Natural killer cell treated with Interleukin-12 subunit alpha and Interleukin-12 subunit beta and Interleukin-15 and Interleukin-18, amount 100 ng/mL, for 72 hours (primary cell): ENCODE data around the gene OSBPL3. TPM values are rescaled to one million over a fixed set of nuclear protein-coding genes. Genes with fewer than 3 reads are reported as not detected.

Experiments used
- ATAC-seq, 2 donors: fragments of 150-1000 bp; cut with Tn5 transposase in 1 of 2; sonication (Bioruptor Pico), chemical (Tn5 transposase) in 1 of 2; 2 replicates each; pipeline ENCODE4 v1.10.0; 2021
- DNase-seq: peaks from one replicate; pipeline ENCODE4 v3.0.0; 2022; ENCODE audit warnings: low spot score
- H3K27ac Mint-ChIP-seq, 2 donors: 1 replicate in 1 of 2; 2 replicates in 1 of 2; pipeline ENCODE4 v1.8.0; 2022; ENCODE audit warnings: mixed read lengths in 2 of 2, mild to moderate bottlenecking in 1 of 2, moderate library complexity in 1 of 2
- H3K27me3 Mint-ChIP-seq, 2 donors: 1 replicate in 1 of 2; 2 replicates in 1 of 2; pipeline ENCODE4 v1.8.0; 2022; ENCODE audit warnings: mixed read lengths in 2 of 2
- H3K36me3 Mint-ChIP-seq: one replicate; pipeline ENCODE4 v1.8.0; 2022; ENCODE audit warnings: mixed read lengths
- H3K4me1 Mint-ChIP-seq, 2 donors: 1 replicate in 1 of 2; 2 replicates in 1 of 2; pipeline ENCODE4 v1.8.0; 2022; ENCODE audit warnings: low read depth in 2 of 2, mixed read lengths in 2 of 2, mild to moderate bottlenecking in 1 of 2
- H3K4me3 Mint-ChIP-seq: one replicate; pipeline ENCODE4 v1.8.0; 2022; ENCODE audit warnings: mixed read lengths
- H3K9me3 Mint-ChIP-seq: 2 replicates; pipeline ENCODE4 v1.8.0; 2022; ENCODE audit warnings: mixed read lengths
- total RNA-seq, 2 donors: library from RNA; stranded (reverse); gene quantifications; one replicate each; pipeline ENCODE4 v1.2.3, GENCODE V29; 2022

Gene OSBPL3
- total RNA-seq, 2 donors from 2014 or later = 34.7 to 70.4 TPM

GRCh38 chr7:24760968-24761367 lies 219.0 kb downstream of the OSBPL3 start:
- H3K27me3 Mint-ChIP-seq = peaks cover 32 to 44% of the 10 kb centered on the region in 2 donors
- ATAC-seq (no peak), DNase-seq (no peak)
- H3K4me3 Mint-ChIP-seq = no peak overlapping the region
- no peaks in the 10 kb centered on the region for H3K36me3 Mint-ChIP-seq
- no peaks in the 10 kb centered on the region for H3K9me3 Mint-ChIP-seq
- H3K27ac Mint-ChIP-seq = no peak overlapping the region
- H3K4me1 Mint-ChIP-seq = peaks cover 8 to 9% of the 10 kb centered on the region in 2 donors

GRCh38 chr7:24757353-24758275 lies 222.4 kb downstream of the OSBPL3 start, which contains the start of gene GSDME:
TSS of gene GSDME (minus strand) at chr7:24757464. CDS start at chr7:24749774, 7,690 bp downstream.
- Mint-ChIP-seq H3K4me3 (peak within 1 kb of the TSS; percentile 59), H3K27ac (no peak within 1 kb of the TSS), H3K4me1 (peaks cover 16 to 18% of the 10 kb centered on the region in 2 donors), H3K27me3 (peaks cover 36 to 52% of the 10 kb centered on the region in 2 donors), H3K36me3 (no peaks in the 10 kb centered on the region), H3K9me3 (no peaks in the 10 kb centered on the region)
- DNase-seq (peak; percentile 73), ATAC-seq (peak; percentile 82 to 88)

GRCh38 chr7:24756545-24757352 lies 223.2 kb downstream of the OSBPL3 start:
- peak overlapping the region; percentile 59 for H3K4me3 Mint-ChIP-seq
- H3K27me3 Mint-ChIP-seq = peaks cover 42 to 60% of the 10 kb centered on the region in 2 donors
- no peak overlapping the region for H3K27ac Mint-ChIP-seq
- H3K4me1 Mint-ChIP-seq = peaks cover 16 to 18% of the 10 kb centered on the region in 2 donors
- no peaks in the 10 kb centered on the region for H3K36me3 Mint-ChIP-seq
- ATAC-seq (peak; percentile 2 to 64), DNase-seq (no peak)
- H3K9me3 Mint-ChIP-seq = no peaks in the 10 kb centered on the region

- Mint-ChIP-seq H3K27me3 (peaks cover 42 to 60% of the 10 kb centered on the region in 2 donors), H3K27ac (no peak overlapping the region)
Measured at GRCh38 chr7:24755541-24756407, 224.2 kb downstream of the OSBPL3 start.

GRCh38 chr7:24754906-24755506 lies 225.0 kb downstream of the OSBPL3 start:
- H3K27ac Mint-ChIP-seq = no peak overlapping the region
- DNase-seq = no peak
- no peaks in the 10 kb centered on the region for H3K36me3 Mint-ChIP-seq
- peak overlapping the region; percentile 59 for H3K4me3 Mint-ChIP-seq
- no peak for ATAC-seq
- peaks cover 44 to 61% of the 10 kb centered on the region in 2 donors for H3K27me3 Mint-ChIP-seq
- no peaks in the 10 kb centered on the region for H3K9me3 Mint-ChIP-seq
- H3K4me1 Mint-ChIP-seq = peaks cover 16 to 18% of the 10 kb centered on the region in 2 donors

More at GRCh38 chr7:24755541-24756407, 224.2 kb downstream of the OSBPL3 start:
- Mint-ChIP-seq H3K4me3 (peak overlapping the region; percentile 59), H3K36me3 (no peaks in the 10 kb centered on the region), H3K9me3 (no peaks in the 10 kb centered on the region), H3K4me1 (peaks cover 16 to 18% of the 10 kb centered on the region in 2 donors)
- ATAC-seq (peak in 1 of 2 donors; percentile 48), DNase-seq (no peak)

- no peak for ATAC-seq
- peaks cover 41 to 51% of the 10 kb centered on the region in 2 donors for H3K27me3 Mint-ChIP-seq
- H3K9me3 Mint-ChIP-seq = no peaks in the 10 kb centered on the region
Measured at GRCh38 chr7:24752073-24752800, 227.7 kb downstream of the OSBPL3 start.

GRCh38 chr7:24751484-24751883 lies 228.5 kb downstream of the OSBPL3 start:
- no peak overlapping the region for H3K27ac Mint-ChIP-seq
- peaks cover 37 to 48% of the 10 kb centered on the region in 2 donors for H3K27me3 Mint-ChIP-seq
- H3K9me3 Mint-ChIP-seq = no peaks in the 10 kb centered on the region
- no peak for ATAC-seq
- H3K36me3 Mint-ChIP-seq = no peaks in the 10 kb centered on the region
- no peak overlapping the region for H3K4me3 Mint-ChIP-seq
- no peak for DNase-seq
- H3K4me1 Mint-ChIP-seq = peaks cover 16 to 19% of the 10 kb centered on the region in 2 donors

More at GRCh38 chr7:24752073-24752800, 227.7 kb downstream of the OSBPL3 start:
- H3K4me3 Mint-ChIP-seq = no peak overlapping the region
- peaks cover 19 to 22% of the 10 kb centered on the region in 2 donors for H3K4me1 Mint-ChIP-seq
- no peaks in the 10 kb centered on the region for H3K36me3 Mint-ChIP-seq
- DNase-seq = no peak
- no peak overlapping the region for H3K27ac Mint-ChIP-seq

- Mint-ChIP-seq H3K4me1 (peaks cover 9% of the 10 kb centered on the region in 2 donors), H3K36me3 (no peaks in the 10 kb centered on the region), H3K27ac (no peak overlapping the region), H3K27me3 (peaks cover 29 to 39% of the 10 kb centered on the region in 2 donors), H3K4me3 (no peak overlapping the region), H3K9me3 (no peaks in the 10 kb centered on the region)
- ATAC-seq (no peak), DNase-seq (no peak)
Measured at GRCh38 chr7:24750441-24751055, 229.4 kb downstream of the OSBPL3 start.

GRCh38 chr7:24748521-24748920 lies 231.5 kb downstream of the OSBPL3 start:
- peaks cover 4 to 6% of the 10 kb centered on the region in 2 donors for H3K4me1 Mint-ChIP-seq
- peaks cover 26 to 38% of the 10 kb centered on the region in 2 donors for H3K27me3 Mint-ChIP-seq

More at GRCh38 chr7:24748521-24748920, 231.5 kb downstream of the OSBPL3 start:
- ATAC-seq (no peak), DNase-seq (no peak)
- H3K36me3 Mint-ChIP-seq = no peaks in the 10 kb centered on the region
- no peaks in the 10 kb centered on the region for H3K9me3 Mint-ChIP-seq
- no peak overlapping the region for H3K27ac Mint-ChIP-seq
- H3K4me3 Mint-ChIP-seq = no peak overlapping the region
